ENCODE results near the gene AFF3. TPM values are rescaled to one million over a fixed set of nuclear protein-coding genes. Genes with fewer than 3 reads are reported as not detected.

Gene AFF3
- total RNA-seq, 1 experiment from 2014 or later = 0.22 TPM

- Histone ChIP-seq H3K79me1 (ENCODE audit: insufficient read depth, low read depth, low read length, poor library complexity, severe bottlenecking) (no peaks in the 10 kb centered on the region), H3K9ac (ENCODE audit: extremely low read depth, insufficient read length, low read length) (no peak overlapping the region), H2BK12ac (ENCODE audit: insufficient read length, low read depth, low read length) (no peak overlapping the region), H3K27ac (ENCODE audit: insufficient read length, low read depth, low read length) (no peak overlapping the region), H3K4me1 (ENCODE audit: insufficient read depth, low read length) (no peaks in the 10 kb centered on the region), H3K23me2 (ENCODE audit: insufficient read length, low read depth, low read length, poor library complexity, severe bottlenecking) (no peaks in the 10 kb centered on the region), H4K5ac (ENCODE audit: insufficient read length, low read depth, low read length) (no peak overlapping the region), H4K8ac (replicated peaks; ENCODE audit: insufficient read length, low read depth, low read length) (no peak overlapping the region), H3T11ph (ENCODE audit: low read length) (no peak overlapping the region), H3K23ac (ENCODE audit: insufficient read length, low read depth, low read length) (no peak overlapping the region), H2BK5ac (ENCODE audit: insufficient read length, low read length) (no peak overlapping the region), H4K91ac (ENCODE audit: insufficient read length, low read depth, low read length) (no peak overlapping the region), H3K79me2 (ENCODE audit: insufficient read depth, low read length) (no peaks in the 10 kb centered on the region), H3K4me2 (ENCODE audit: insufficient read depth, insufficient read length, low read length) (no peak overlapping the region), H3K18ac (ENCODE audit: insufficient read length, low read depth, low read length) (no peak overlapping the region), H3K27me3 (ENCODE audit: insufficient read depth, low read length) (no peaks in the 10 kb centered on the region), H2BK15ac (ENCODE audit: low read depth, low read length) (no peak overlapping the region), H2BK120ac (ENCODE audit: low read depth, low read length, poor library complexity, severe bottlenecking) (no peak overlapping the region), H3K14ac (ENCODE audit: insufficient read depth, low read length) (no peak overlapping the region), H3K56ac (ENCODE audit: insufficient read length, low read depth, low read length) (no peak overlapping the region), H3K9me3 (ENCODE audit: control insufficient read depth, low read depth, low read length) (no peaks in the 10 kb centered on the region), H2BK20ac (ENCODE audit: low read depth, low read length, poor library complexity, severe bottlenecking) (no peak overlapping the region), H2AFZ (ENCODE audit: low read length) (no peak overlapping the region), H3K4ac (ENCODE audit: low read depth, low read length) (no peak overlapping the region), H4K20me1 (ENCODE audit: control insufficient read depth, insufficient read depth, insufficient read length) (no peaks in the 10 kb centered on the region), H2AK5ac (ENCODE audit: insufficient read length, low read length) (no peak overlapping the region)
- DNase-seq = no peak
- Mint-ChIP-seq H3K27me3 (ENCODE audit: low read depth) (peaks cover 5% of the 10 kb centered on the region; the same call in 1 of the 2 replicates), H3K4me3 (no peak overlapping the region), H3K27ac (no peak overlapping the region), H3K9me3 (no peaks in the 10 kb centered on the region), H3K4me1 (no peaks in the 10 kb centered on the region), H3K36me3 (ENCODE audit: insufficient read depth in 1 of 3, low read depth in 3 of 3) (no peaks in the 10 kb centered on the region)
- WGBS (ENCODE audit: extremely low coverage, insufficient read length, low lambda C conversion rate) = no CpG with 5 or more reads among the region's 22 CpGs
- TF ChIP-seq CTCF (conservative IDR thresholded peaks at IDR 0.05) = no peak
These were observed 141.3 kb downstream of the AFF3 start for GRCh38 chr2:100000915-100001707.
